ENCODE results near the gene GAS1. TPM values are rescaled to one million over a fixed set of nuclear protein-coding genes. Genes with fewer than 3 reads are reported as not detected.
A peak's percentile ranks its signal among the peaks of the same experiment; 100 is the strongest.

Gene GAS1
- total RNA-seq, 1 donor from 2014 or later = 5.1 TPM

GRCh38 chr9:86944796-86945727, 2.2 kb downstream of the GAS1 start:
- Histone ChIP-seq H3K27ac (ENCODE audit: low read depth, low read length) (no peak overlapping the region), H3K27me3 (ENCODE audit: insufficient read depth, low read length) (peaks cover 42% of the 10 kb centered on the region), H3K4me2 (ENCODE audit: low read length) (peak overlapping the region; percentile 90), H3K79me2 (ENCODE audit: insufficient read depth, low read length) (no peaks in the 10 kb centered on the region), H4K20me1 (ENCODE audit: insufficient read depth, low read length) (no peaks in the 10 kb centered on the region), H2AFZ (ENCODE audit: low read depth, low read length) (peak overlapping the region; percentile 32), H3K36me3 (ENCODE audit: insufficient read depth, low read length) (no peaks in the 10 kb centered on the region), H3K9me3 (ENCODE audit: insufficient read depth, low read depth, low read length) (no peaks in the 10 kb centered on the region), H3K4me3 (ENCODE audit: insufficient read depth, low read depth, low read length) (peak overlapping the region; percentile 71), H3K9ac (ENCODE audit: low read length) (peak overlapping the region; percentile 74), H3K4me1 (ENCODE audit: insufficient read depth, low read length) (no peaks in the 10 kb centered on the region)
- FAIRE-seq = peak; percentile 13
- TF ChIP-seq EZH2 (IDR thresholded peaks at IDR 0.05; ENCODE audit: insufficient read depth, low read length) = no peak
- no peak for TF ChIP-seq CTCF (IDR thresholded peaks at IDR 0.05; ENCODE audit: insufficient read depth, low read depth, low read length)
- H3K27me3 Mint-ChIP-seq (ENCODE audit: low read depth, unreplicated experiment) = peaks cover 38% of the 10 kb centered on the region
- peaks cover 5% of the 10 kb centered on the region for H3K9me3 Mint-ChIP-seq (ENCODE audit: unreplicated experiment)
- H3K27ac Mint-ChIP-seq (ENCODE audit: unreplicated experiment) = peak overlapping the region; percentile 76
- no peaks in the 10 kb centered on the region for H3K36me3 Mint-ChIP-seq (ENCODE audit: low read depth, unreplicated experiment)
- DNase-seq (ENCODE audit: low read depth) = no peak
- peaks cover 7% of the 10 kb centered on the region for H3K4me1 Mint-ChIP-seq (ENCODE audit: low read depth, unreplicated experiment)
- H3K4me3 Mint-ChIP-seq (ENCODE audit: unreplicated experiment) = peak overlapping the region; percentile 86

GRCh38 chr9:86943201-86944113, 3.8 kb downstream of the GAS1 start:
- peaks cover 45% of the 10 kb centered on the region for H3K27me3 ChIP-seq (ENCODE audit: insufficient read depth, low read length)
- H4K20me1 ChIP-seq (ENCODE audit: insufficient read depth, low read length) = no peaks in the 10 kb centered on the region
- H3K4me1 Mint-ChIP-seq (ENCODE audit: low read depth, unreplicated experiment) = peaks cover 7% of the 10 kb centered on the region
- no peaks in the 10 kb centered on the region for H3K36me3 ChIP-seq (ENCODE audit: insufficient read depth, low read length)
- no peaks in the 10 kb centered on the region for H3K36me3 Mint-ChIP-seq (ENCODE audit: low read depth, unreplicated experiment)
- FAIRE-seq = no peak
- H3K27me3 Mint-ChIP-seq (ENCODE audit: low read depth, unreplicated experiment) = peaks cover 31% of the 10 kb centered on the region
- H3K4me2 ChIP-seq (ENCODE audit: low read length) = no peak overlapping the region
- no peak overlapping the region for H3K27ac ChIP-seq (ENCODE audit: low read depth, low read length)
- H3K4me3 Mint-ChIP-seq (ENCODE audit: unreplicated experiment) = no peak overlapping the region
- no peaks in the 10 kb centered on the region for H3K4me1 ChIP-seq (ENCODE audit: insufficient read depth, low read length)
- H3K9me3 Mint-ChIP-seq (ENCODE audit: unreplicated experiment) = peaks cover 2% of the 10 kb centered on the region
- DNase-seq (ENCODE audit: low read depth) = no peak
- H3K27ac Mint-ChIP-seq (ENCODE audit: unreplicated experiment) = no peak overlapping the region
- no peak overlapping the region for H3K9ac ChIP-seq (ENCODE audit: low read length)
- H3K9me3 ChIP-seq (ENCODE audit: insufficient read depth, low read depth, low read length) = no peaks in the 10 kb centered on the region
- H3K79me2 ChIP-seq (ENCODE audit: insufficient read depth, low read length) = no peaks in the 10 kb centered on the region
- H3K4me3 ChIP-seq (ENCODE audit: insufficient read depth, low read depth, low read length) = no peak overlapping the region
- H2AFZ ChIP-seq (ENCODE audit: low read depth, low read length) = no peak overlapping the region
- no peak for TF ChIP-seq CTCF (IDR thresholded peaks at IDR 0.05; ENCODE audit: insufficient read depth, low read depth, low read length)
- no peak for TF ChIP-seq EZH2 (IDR thresholded peaks at IDR 0.05; ENCODE audit: insufficient read depth, low read length)

Data from astrocyte (in vitro differentiated cells and primary cell).